GM21825 (cell line): ENCODE measurements around the gene DHRS12.

Source experiments
- ATAC-seq: cut with Tn5 transposase; IDR thresholded peaks from one replicate; pipeline ENCODE4 v1.9.1; 2021; ENCODE audit warnings: mild to moderate bottlenecking, moderate library complexity; ENCODE audit not compliant: unreplicated experiment

DHRS12 gene

GRCh38 chr13:51811920-51812451, 8.0 kb upstream of the DHRS12 start:
- peak; percentile 52 for ATAC-seq

- ATAC-seq, result no peak
Observed at GRCh38 chr13:51811046-51811445, 7.1 kb upstream of the DHRS12 start.

DNA sequence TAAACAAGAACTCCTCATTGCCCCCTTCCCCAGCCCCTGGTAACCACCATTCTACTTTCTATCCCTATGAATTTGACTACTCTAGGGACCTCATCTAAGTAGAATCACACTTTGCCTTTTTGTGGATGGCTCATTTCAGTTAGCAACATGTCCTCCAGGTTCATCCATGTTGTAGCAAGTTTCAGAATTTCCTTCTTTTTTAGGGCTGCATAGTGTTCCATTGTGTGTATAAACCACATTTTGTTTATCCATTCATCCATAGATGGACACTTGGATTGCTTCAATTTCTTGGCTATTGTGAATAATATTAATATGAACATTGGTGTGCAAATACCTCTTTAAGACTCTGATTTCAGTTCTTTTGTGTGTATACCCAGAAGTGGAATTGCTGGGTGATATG, 4.8 kb upstream of the DHRS12 start:
- no peak for ATAC-seq

DNA sequence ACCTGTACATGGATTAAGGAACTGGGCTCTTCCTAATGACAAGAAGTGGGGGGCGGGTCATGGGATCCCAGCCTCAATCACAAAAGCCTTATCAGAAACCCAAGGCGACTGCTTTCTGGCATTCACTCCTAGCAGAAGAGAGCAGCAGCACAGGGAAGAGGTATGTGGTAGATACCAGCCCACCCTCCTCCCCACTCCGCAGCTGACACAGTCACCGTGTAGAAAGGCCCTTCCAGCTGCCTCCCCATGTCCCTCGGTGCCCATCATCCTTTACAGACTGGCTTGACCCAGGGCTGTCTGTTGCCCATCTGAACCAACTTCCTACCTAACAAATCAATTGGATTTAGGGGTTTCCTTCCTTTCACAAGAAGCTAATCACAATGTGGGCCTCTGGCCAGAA, 3.1 kb upstream of the DHRS12 start:
- no peak for ATAC-seq

GRCh38 chr13:51806566-51806965, 2.6 kb upstream of the DHRS12 start:
- no peak for ATAC-seq

DNA sequence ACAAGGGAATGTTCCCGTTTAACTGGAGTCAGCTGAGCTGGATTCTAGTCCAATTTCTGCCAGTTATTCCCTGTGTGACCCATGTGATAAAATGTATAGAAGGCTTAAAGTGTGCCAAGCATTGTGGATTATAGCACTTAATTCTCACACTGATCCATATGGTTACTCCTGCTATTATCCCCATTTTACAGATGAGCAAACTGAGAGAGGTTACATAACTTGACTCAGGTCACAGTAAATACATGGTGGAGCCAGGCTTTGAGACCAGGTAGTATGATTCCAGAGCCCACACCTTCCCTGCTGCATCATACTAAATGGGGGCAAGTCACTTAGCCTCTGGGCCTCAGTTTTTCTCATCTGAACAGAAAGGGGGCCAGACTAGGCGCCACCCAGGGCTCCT, 2.0 kb upstream of the DHRS12 start:
- ATAC-seq, result no peak

- ATAC-seq, result no peak
Observed at GRCh38 chr13:51805313-51805712, 1.4 kb upstream of the DHRS12 start.

- no peak for ATAC-seq
Observed at GRCh38 chr13:51804295-51805172, 571 bp upstream of the DHRS12 start.

GRCh38 chr13:51802631-51803418, 1.1 kb downstream of the DHRS12 start:
- no peak for ATAC-seq

- no peak for ATAC-seq
Observed at GRCh38 chr13:51801631-51802099, 2.3 kb downstream of the DHRS12 start.

GRCh38 chr13:51800486-51800885, 3.5 kb downstream of the DHRS12 start:
- no peak for ATAC-seq

- no peak for ATAC-seq
Observed at GRCh38 chr13:51799261-51799660, 4.7 kb downstream of the DHRS12 start.

- ATAC-seq, result peak; percentile 35
Observed at GRCh38 chr13:51797664-51798488, 6.1 kb downstream of the DHRS12 start.

DNA sequence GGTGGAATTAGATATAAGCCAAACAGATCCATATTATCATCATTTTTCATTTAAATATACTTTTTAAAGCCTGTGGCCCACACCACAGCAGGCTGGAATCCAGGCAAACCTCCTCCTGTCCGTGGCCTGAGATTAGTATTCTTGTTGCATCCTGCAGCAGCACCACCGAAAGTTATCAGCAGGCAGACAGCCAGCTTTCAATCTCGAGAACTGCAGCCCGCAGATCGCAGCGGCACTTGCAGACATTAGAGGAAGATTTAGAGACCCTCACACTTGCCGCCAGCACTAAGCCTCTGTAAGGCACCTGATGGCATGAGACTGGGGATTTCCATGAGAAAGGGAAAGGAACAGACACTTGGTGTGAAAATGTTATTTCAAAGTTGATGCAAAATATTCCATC, 7.4 kb downstream of the DHRS12 start:
- no peak for ATAC-seq

GRCh38 chr13:51795419-51795818, 8.5 kb downstream of the DHRS12 start:
- no peak for ATAC-seq

DNA sequence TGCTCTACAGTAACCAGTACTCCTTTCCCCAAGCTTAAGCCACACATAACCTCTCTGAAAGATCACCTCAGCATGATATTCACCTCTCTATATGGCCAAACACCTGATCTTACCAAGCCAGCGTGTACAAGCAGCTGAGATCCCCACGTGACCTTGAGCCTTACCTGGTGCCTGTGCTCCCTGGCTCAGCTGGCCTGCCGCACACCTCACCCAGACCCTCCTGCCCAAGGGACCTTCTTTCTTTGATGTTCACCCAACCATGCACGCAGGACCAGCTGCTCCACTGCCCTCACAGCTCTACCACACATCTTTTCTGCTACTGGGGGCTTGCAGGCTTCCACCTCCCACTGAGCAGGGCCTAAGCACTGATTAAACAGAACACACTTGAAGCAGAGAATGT, 9.0 kb downstream of the DHRS12 start:
- no peak for ATAC-seq

GRCh38 chr13:51793570-51794271, 10.2 kb downstream of the DHRS12 start:
- peak; percentile 74 for ATAC-seq

GRCh38 chr13:51786425-51787265, 17.3 kb downstream of the DHRS12 start:
- no peak for ATAC-seq

GRCh38 chr13:51785712-51786424, 18.1 kb downstream of the DHRS12 start:
- ATAC-seq, result no peak
